ENCODE results near the gene ROR2.
"Not testable (repeated sequence)": the region's sequence is repeated elsewhere in the genome, so short reads cannot be mapped to it uniquely, and the experiment has no call there.

The ROR2 gene

GRCh38 chr9:91623004-91623403, 327.0 kb downstream of the ROR2 start:
- H3K4me3 Mint-ChIP-seq = no peak overlapping the region
- no peak for TF ChIP-seq CTCF (IDR thresholded peaks at IDR 0.05; ENCODE audit: unreplicated experiment in 3 of 3)
- H3K9me3 Mint-ChIP-seq = peaks cover 3% of the 10 kb centered on the region
- H3K27me3 Mint-ChIP-seq (ENCODE audit: low read depth) = peaks cover 4% of the 10 kb centered on the region
- no peaks in the 10 kb centered on the region for H3K4me1 Mint-ChIP-seq
- H3K36me3 Mint-ChIP-seq (ENCODE audit: low read depth) = no peaks in the 10 kb centered on the region
- H3K27ac Mint-ChIP-seq = no peak overlapping the region

GRCh38 chr9:91622121-91622520, 327.9 kb downstream of the ROR2 start:
- not testable (repeated sequence) for H3K9me3 Mint-ChIP-seq; H3K27me3 Mint-ChIP-seq (ENCODE audit: low read depth); H3K4me1 Mint-ChIP-seq

GRCh38 chr9:91614044-91614443, 336.0 kb downstream of the ROR2 start:
- not testable (repeated sequence) for H3K36me3 Mint-ChIP-seq (ENCODE audit: low read depth); H3K4me1 Mint-ChIP-seq; H3K27me3 Mint-ChIP-seq (ENCODE audit: low read depth); H3K27ac Mint-ChIP-seq; H3K4me3 Mint-ChIP-seq
- peaks cover 16% of the 10 kb centered on the region for H3K9me3 Mint-ChIP-seq

More at GRCh38 chr9:91622121-91622520, 327.9 kb downstream of the ROR2 start:
- not testable (repeated sequence) for H3K36me3 Mint-ChIP-seq (ENCODE audit: low read depth); H3K4me3 Mint-ChIP-seq; H3K27ac Mint-ChIP-seq

GRCh38 chr9:91611582-91611981, 338.4 kb downstream of the ROR2 start:
- no peak overlapping the region for H3K4me3 Mint-ChIP-seq
- H3K4me1 Mint-ChIP-seq = no peaks in the 10 kb centered on the region
- H3K36me3 Mint-ChIP-seq (ENCODE audit: low read depth) = no peaks in the 10 kb centered on the region
- no peak for TF ChIP-seq CTCF (IDR thresholded peaks at IDR 0.05; ENCODE audit: unreplicated experiment in 3 of 3)
- no peak overlapping the region for H3K27ac Mint-ChIP-seq
- no peaks in the 10 kb centered on the region for H3K27me3 Mint-ChIP-seq (ENCODE audit: low read depth)
- H3K9me3 Mint-ChIP-seq = peaks cover 16% of the 10 kb centered on the region

GRCh38 chr9:91606255-91606995, 343.6 kb downstream of the ROR2 start:
- no peaks in the 10 kb centered on the region for H3K36me3 Mint-ChIP-seq (ENCODE audit: low read depth)
- no peak overlapping the region for H3K27ac Mint-ChIP-seq
- no peaks in the 10 kb centered on the region for H3K27me3 Mint-ChIP-seq (ENCODE audit: low read depth)

GRCh38 chr9:91604451-91605179, 345.4 kb downstream of the ROR2 start:
- no peaks in the 10 kb centered on the region for H3K36me3 Mint-ChIP-seq (ENCODE audit: low read depth)
- no peak for TF ChIP-seq CTCF (IDR thresholded peaks at IDR 0.05; ENCODE audit: unreplicated experiment in 3 of 3)
- peak overlapping the region in 1 of 3 experiments; percentile 57 for H3K27ac Mint-ChIP-seq
- H3K4me1 Mint-ChIP-seq = peaks cover 14% of the 10 kb centered on the region
- peaks cover 4% of the 10 kb centered on the region for H3K27me3 Mint-ChIP-seq (ENCODE audit: low read depth)
- no peaks in the 10 kb centered on the region for H3K9me3 Mint-ChIP-seq
- no peak overlapping the region for H3K4me3 Mint-ChIP-seq

More at GRCh38 chr9:91606255-91606995, 343.6 kb downstream of the ROR2 start:
- no peak for TF ChIP-seq CTCF (IDR thresholded peaks at IDR 0.05; ENCODE audit: unreplicated experiment in 3 of 3)
- H3K4me3 Mint-ChIP-seq = no peak overlapping the region
- peaks cover 14% of the 10 kb centered on the region for H3K4me1 Mint-ChIP-seq
- H3K9me3 Mint-ChIP-seq = peaks cover 1% of the 10 kb centered on the region
